ENCODE results near the gene SLC8A2. TPM values are rescaled to one million over a fixed set of nuclear protein-coding genes. Genes with fewer than 3 reads are reported as not detected.

The SLC8A2 gene
- total and polyA plus RNA-seq, 2 experiments from 2014 or later = 0.86 to 10.0 TPM

GRCh38 chr19:47492137-47492533 lies 20.4 kb upstream of the SLC8A2 start (continued):
- TF ChIP-seq ZNF114 (CRISPR knock-in tag; IDR thresholded peaks at IDR 0.05) (no peak), CREB1 (CRISPR knock-in tag; IDR thresholded peaks at IDR 0.05; ENCODE audit: low read depth) (no peak), JUNB (IDR thresholded peaks at IDR 0.05; ENCODE audit: unreplicated experiment) (no peak)
- TF ChIP-seq, protein P1, sequence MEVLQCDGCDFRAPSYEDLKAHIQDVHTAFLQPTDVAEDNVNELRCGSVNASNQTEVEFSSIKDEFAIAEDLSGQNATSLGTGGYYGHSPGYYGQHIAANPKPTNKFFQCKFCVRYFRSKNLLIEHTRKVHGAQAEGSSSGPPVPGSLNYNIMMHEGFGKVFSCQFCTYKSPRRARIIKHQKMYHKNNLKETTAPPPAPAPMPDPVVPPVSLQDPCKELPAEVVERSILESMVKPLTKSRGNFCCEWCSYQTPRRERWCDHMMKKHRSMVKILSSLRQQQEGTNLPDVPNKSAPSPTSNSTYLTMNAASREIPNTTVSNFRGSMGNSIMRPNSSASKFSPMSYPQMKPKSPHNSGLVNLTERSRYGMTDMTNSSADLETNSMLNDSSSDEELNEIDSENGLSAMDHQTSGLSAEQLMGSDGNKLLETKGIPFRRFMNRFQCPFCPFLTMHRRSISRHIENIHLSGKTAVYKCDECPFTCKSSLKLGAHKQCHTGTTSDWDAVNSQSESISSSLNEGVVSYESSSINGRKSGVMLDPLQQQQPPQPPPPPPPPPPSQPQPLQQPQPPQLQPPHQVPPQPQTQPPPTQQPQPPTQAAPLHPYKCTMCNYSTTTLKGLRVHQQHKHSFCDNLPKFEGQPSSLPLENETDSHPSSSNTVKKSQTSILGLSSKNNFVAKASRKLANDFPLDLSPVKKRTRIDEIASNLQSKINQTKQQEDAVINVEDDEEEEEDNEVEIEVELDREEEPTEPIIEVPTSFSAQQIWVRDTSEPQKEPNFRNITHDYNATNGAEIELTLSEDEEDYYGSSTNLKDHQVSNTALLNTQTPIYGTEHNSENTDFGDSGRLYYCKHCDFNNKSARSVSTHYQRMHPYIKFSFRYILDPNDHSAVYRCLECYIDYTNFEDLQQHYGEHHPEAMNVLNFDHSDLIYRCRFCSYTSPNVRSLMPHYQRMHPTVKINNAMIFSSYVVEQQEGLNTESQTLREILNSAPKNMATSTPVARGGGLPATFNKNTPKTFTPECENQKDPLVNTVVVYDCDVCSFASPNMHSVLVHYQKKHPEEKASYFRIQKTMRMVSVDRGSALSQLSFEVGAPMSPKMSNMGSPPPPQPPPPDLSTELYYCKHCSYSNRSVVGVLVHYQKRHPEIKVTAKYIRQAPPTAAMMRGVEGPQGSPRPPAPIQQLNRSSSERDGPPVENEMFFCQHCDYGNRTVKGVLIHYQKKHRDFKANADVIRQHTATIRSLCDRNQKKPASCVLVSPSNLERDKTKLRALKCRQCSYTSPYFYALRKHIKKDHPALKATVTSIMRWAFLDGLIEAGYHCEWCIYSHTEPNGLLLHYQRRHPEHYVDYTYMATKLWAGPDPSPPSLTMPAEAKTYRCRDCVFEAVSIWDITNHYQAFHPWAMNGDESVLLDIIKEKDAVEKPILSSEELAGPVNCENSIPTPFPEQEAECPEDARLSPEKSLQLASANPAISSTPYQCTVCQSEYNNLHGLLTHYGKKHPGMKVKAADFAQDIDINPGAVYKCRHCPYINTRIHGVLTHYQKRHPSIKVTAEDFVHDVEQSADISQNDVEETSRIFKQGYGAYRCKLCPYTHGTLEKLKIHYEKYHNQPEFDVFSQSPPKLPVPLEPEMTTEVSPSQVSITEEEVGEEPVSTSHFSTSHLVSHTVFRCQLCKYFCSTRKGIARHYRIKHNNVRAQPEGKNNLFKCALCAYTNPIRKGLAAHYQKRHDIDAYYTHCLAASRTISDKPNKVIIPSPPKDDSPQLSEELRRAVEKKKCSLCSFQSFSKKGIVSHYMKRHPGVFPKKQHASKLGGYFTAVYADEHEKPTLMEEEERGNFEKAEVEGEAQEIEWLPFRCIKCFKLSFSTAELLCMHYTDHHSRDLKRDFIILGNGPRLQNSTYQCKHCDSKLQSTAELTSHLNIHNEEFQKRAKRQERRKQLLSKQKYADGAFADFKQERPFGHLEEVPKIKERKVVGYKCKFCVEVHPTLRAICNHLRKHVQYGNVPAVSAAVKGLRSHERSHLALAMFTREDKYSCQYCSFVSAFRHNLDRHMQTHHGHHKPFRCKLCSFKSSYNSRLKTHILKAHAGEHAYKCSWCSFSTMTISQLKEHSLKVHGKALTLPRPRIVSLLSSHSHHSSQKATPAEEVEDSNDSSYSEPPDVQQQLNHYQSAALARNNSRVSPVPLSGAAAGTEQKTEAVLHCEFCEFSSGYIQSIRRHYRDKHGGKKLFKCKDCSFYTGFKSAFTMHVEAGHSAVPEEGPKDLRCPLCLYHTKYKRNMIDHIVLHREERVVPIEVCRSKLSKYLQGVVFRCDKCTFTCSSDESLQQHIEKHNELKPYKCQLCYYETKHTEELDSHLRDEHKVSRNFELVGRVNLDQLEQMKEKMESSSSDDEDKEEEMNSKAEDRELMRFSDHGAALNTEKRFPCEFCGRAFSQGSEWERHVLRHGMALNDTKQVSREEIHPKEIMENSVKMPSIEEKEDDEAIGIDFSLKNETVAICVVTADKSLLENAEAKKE (CRISPR knock-in tag; IDR thresholded peaks at IDR 0.05) = no peak

DNA sequence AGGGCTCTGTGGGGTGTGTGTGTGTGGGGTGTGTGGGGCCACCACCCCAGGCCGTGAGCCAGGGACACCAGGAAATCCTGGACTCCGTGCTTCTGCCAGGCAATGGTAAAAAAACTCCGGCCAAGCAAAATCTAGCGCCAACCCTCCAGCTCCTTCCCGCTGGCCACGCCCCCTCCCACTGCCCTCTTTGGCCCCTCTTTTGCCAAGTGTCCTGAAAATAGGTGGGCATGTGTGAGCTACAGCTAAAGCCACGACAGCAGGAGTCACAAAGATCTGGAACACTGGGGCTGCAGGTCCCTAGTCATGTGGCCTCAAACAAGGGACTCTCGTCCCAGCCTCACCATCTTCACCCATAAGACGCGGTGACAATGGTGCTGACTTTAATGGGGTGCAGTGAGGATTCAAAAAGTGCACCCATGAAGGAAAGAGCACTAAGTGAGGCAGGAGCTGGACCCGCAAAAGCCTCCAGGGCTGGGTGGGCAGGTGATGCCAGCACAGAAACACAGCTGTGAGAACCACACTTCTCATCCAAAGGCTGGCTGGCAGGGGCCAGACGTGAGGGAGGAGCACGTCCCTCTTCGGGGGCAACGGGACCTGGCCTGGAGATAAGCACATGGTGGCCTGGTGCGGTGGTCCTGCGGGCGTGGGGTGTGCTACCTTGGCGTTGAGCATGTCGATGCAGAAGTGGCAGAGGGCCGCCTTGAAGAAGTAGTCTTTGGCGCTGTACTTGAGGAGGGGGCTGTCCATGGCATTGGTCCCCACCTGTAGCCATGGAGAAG lies 19.9 kb upstream of the SLC8A2 start:
- ATAC-seq (no peak), DNase-seq (ENCODE audit: low spot score) (no peak)
- Histone ChIP-seq H2AFZ (no peak overlapping the region), H3K4me1 (ENCODE audit: insufficient read depth) (no peaks in the 10 kb centered on the region; the same call in 1 of the 2 replicates), H4K20me1 (replicated peaks; ENCODE audit: insufficient read depth) (no peaks in the 10 kb centered on the region), H3K27me3 (ENCODE audit: insufficient read depth) (no peaks in the 10 kb centered on the region), H3K27ac (ENCODE audit: low read depth) (no peak overlapping the region), H3K4me3 (no peak overlapping the region), H3K79me2 (replicated peaks; ENCODE audit: insufficient read depth) (no peaks in the 10 kb centered on the region), H3K36me3 (ENCODE audit: insufficient read depth) (no peaks in the 10 kb centered on the region), H3K4me2 (no peak overlapping the region), H3F3A (replicated peaks; ENCODE audit: low read depth) (no peaks in the 10 kb centered on the region), H3K9me2 (ENCODE audit: insufficient read depth) (no peaks in the 10 kb centered on the region)
- Mint-ChIP-seq H3K4me3 (no peak overlapping the region), H3K27ac (no peak overlapping the region), H3K27me3 (ENCODE audit: insufficient read depth, low read depth, poor library complexity) (peaks cover 12% of the 10 kb centered on the region), H3K4me1 (peaks cover 20% of the 10 kb centered on the region), H3K9me3 (no peaks in the 10 kb centered on the region), H3K36me3 (ENCODE audit: low read depth) (peaks cover 6% of the 10 kb centered on the region; the same call in 1 of the 3 replicates)
- TF ChIP-seq ETS1 (IDR thresholded peaks at IDR 0.05) = no peak
- TF ChIP-seq CREB1 (CRISPR knock-in tag; IDR thresholded peaks at IDR 0.05; ENCODE audit: low read depth) = no peak
- no peak for TF ChIP-seq ZNF331 (CRISPR knock-in tag; IDR thresholded peaks at IDR 0.05; ENCODE audit: low read depth)
- no peak for TF ChIP-seq POLR2AphosphoS5 (IDR thresholded peaks at IDR 0.05; ENCODE audit: low read depth)
- TF ChIP-seq EZH2 (IDR thresholded peaks at IDR 0.05; ENCODE audit: low read depth, unreplicated experiment) = no peak
- TF ChIP-seq NANOG (IDR thresholded peaks at IDR 0.05; ENCODE audit: borderline replicate concordance) = no peak
- no peak for TF ChIP-seq EZH2phosphoT487 (IDR thresholded peaks at IDR 0.05; ENCODE audit: unreplicated experiment)
- TF ChIP-seq ZNF114 (CRISPR knock-in tag; IDR thresholded peaks at IDR 0.05) = no peak
- TF ChIP-seq CTCF (conservative IDR thresholded peaks at IDR 0.05; ENCODE audit: low read depth in 2 of 2) = no peak
- TF ChIP-seq JUNB (IDR thresholded peaks at IDR 0.05; ENCODE audit: unreplicated experiment) = no peak
